ENCODE data around the gene GPRIN2. TPM values are rescaled to one million over a fixed set of nuclear protein-coding genes. Genes with fewer than 3 reads are reported as not detected.

The GPRIN2 gene
- total RNA-seq, 3 donors from 2014 or later (not counting 1 experiment from before 2014, with no cell fraction given) = not detected

- H3K4me3 ChIP-seq (ENCODE audit: low read length) = no peak overlapping the region
- ATAC-seq (no peak), DNase-seq (no peak)
- H3K9me3 ChIP-seq (ENCODE audit: control insufficient read depth, insufficient read depth, low read length) = peaks cover 3% of the 10 kb centered on the region
- H3K4me3 Mint-ChIP-seq = no peak overlapping the region
- peaks cover 13% of the 10 kb centered on the region for H3K27me3 ChIP-seq (ENCODE audit: control insufficient read depth, insufficient read depth, low read length)
- H3K27ac ChIP-seq (ENCODE audit: low read length) = no peak overlapping the region
- H3K36me3 ChIP-seq (ENCODE audit: control insufficient read depth, insufficient read depth, low read length) = no peaks in the 10 kb centered on the region
- no peaks in the 10 kb centered on the region for H3K9me3 Mint-ChIP-seq
- no peak overlapping the region for H3K27ac Mint-ChIP-seq
- no peaks in the 10 kb centered on the region for H3K36me3 Mint-ChIP-seq
- peaks cover 8% of the 10 kb centered on the region for H3K4me1 ChIP-seq (ENCODE audit: control insufficient read depth, insufficient read depth, low read length)
- TF ChIP-seq CTCF (IDR thresholded peaks at IDR 0.05) = no peak
- peaks cover 7 to 11% of the 10 kb centered on the region in 2 donors for H3K4me1 Mint-ChIP-seq
- WGBS (ENCODE audit: insufficient coverage) = 71% methylated on average over 7 of the region's 7 CpGs
- peaks cover 21 to 39% of the 10 kb centered on the region in 2 donors for H3K27me3 Mint-ChIP-seq (ENCODE audit: low read depth in 2 of 2)
- intact Hi-C loops (cut with micrococcal nuclease) = no loop called here
These were observed 13.6 kb downstream of the GPRIN2 start for GRCh38 chr10:46542567-46543465.

- ATAC-seq = no peak
- Histone ChIP-seq H3K27me3 (ENCODE audit: control insufficient read depth, insufficient read depth, low read length) (peaks cover 13% of the 10 kb centered on the region), H3K27ac (ENCODE audit: low read length) (no peak overlapping the region), H3K36me3 (ENCODE audit: control insufficient read depth, insufficient read depth, low read length) (no peaks in the 10 kb centered on the region), H3K4me3 (ENCODE audit: low read length) (no peak overlapping the region), H3K4me1 (ENCODE audit: control insufficient read depth, insufficient read depth, low read length) (peaks cover 8% of the 10 kb centered on the region), H3K9me3 (ENCODE audit: control insufficient read depth, insufficient read depth, low read length) (peaks cover 3% of the 10 kb centered on the region)
- Mint-ChIP-seq H3K36me3 (no peaks in the 10 kb centered on the region), H3K4me3 (no peak overlapping the region), H3K27me3 (ENCODE audit: low read depth in 2 of 2) (peaks cover 21 to 39% of the 10 kb centered on the region in 2 donors), H3K9me3 (no peaks in the 10 kb centered on the region), H3K4me1 (peaks cover 7 to 11% of the 10 kb centered on the region in 2 donors), H3K27ac (no peak overlapping the region)
- WGBS (ENCODE audit: insufficient coverage) = 66% methylated on average over 6 of the region's 7 CpGs
- intact Hi-C loops (cut with micrococcal nuclease) = no loop called here
- DNase-seq = no peak
- TF ChIP-seq CTCF (IDR thresholded peaks at IDR 0.05) = no peak
These were observed 14.5 kb downstream of the GPRIN2 start for GRCh38 chr10:46541735-46542566.

GRCh38 chr10:46541017-46541661 is 15.3 kb downstream of the GPRIN2 start:
- Histone ChIP-seq H3K27ac (ENCODE audit: low read length) (no peak overlapping the region), H3K4me3 (ENCODE audit: low read length) (no peak overlapping the region), H3K36me3 (ENCODE audit: control insufficient read depth, insufficient read depth, low read length) (no peaks in the 10 kb centered on the region), H3K4me1 (ENCODE audit: control insufficient read depth, insufficient read depth, low read length) (peaks cover 8% of the 10 kb centered on the region), H3K27me3 (ENCODE audit: control insufficient read depth, insufficient read depth, low read length) (peaks cover 13% of the 10 kb centered on the region), H3K9me3 (ENCODE audit: control insufficient read depth, insufficient read depth, low read length) (peaks cover 3% of the 10 kb centered on the region)
- intact Hi-C loops (cut with micrococcal nuclease) = no loop called here
- ATAC-seq = peak in 1 of 3 donors; percentile 21
- no peaks in the 10 kb centered on the region for H3K36me3 Mint-ChIP-seq
- no peak for DNase-seq
- no peaks in the 10 kb centered on the region for H3K9me3 Mint-ChIP-seq
- H3K27ac Mint-ChIP-seq = no peak overlapping the region
- H3K27me3 Mint-ChIP-seq (ENCODE audit: low read depth in 2 of 2) = peaks cover 21 to 39% of the 10 kb centered on the region in 2 donors
- H3K4me3 Mint-ChIP-seq = no peak overlapping the region
- no peak for TF ChIP-seq CTCF (IDR thresholded peaks at IDR 0.05)
- peaks cover 7 to 11% of the 10 kb centered on the region in 2 donors for H3K4me1 Mint-ChIP-seq
- WGBS (ENCODE audit: insufficient coverage) = 14% methylated on average over 35 of the region's 42 CpGs
